HepG2 (cell line): ENCODE measurements around the gene MGST2. TPM values are rescaled to one million over a fixed set of nuclear protein-coding genes. Genes with fewer than 3 reads are reported as not detected.

Experiments
- HMGXB4 ChIP-seq, 2 experiments: sonication (generic) in 1 of 2; formaldehyde crosslinking in 1 of 2; IDR thresholded peaks; 2 replicates each; pipeline versions ENCODE4 v1.4.0 to v1.6.1; 2018 to 2020; ENCODE audit warnings: missing genetic modification reagents in 2 of 2, borderline replicate concordance in 1 of 2, low read depth in 1 of 2, mild to moderate bottlenecking in 1 of 2, missing biosample characterization in 1 of 2
- HOMEZ ChIP-seq: IDR thresholded peaks from 2 replicates; pipeline ENCODE4 v1.6.1; 2016; ENCODE audit warnings: low read depth
- HOXD1 ChIP-seq: sonication (generic); formaldehyde crosslinking; IDR thresholded peaks from 2 replicates; pipeline ENCODE4 v1.5.0; 2020; ENCODE audit warnings: missing genetic modification reagents
- NKX3-1 ChIP-seq: sonication (generic); formaldehyde crosslinking; IDR thresholded peaks from 2 replicates; pipeline ENCODE4 v1.5.0; 2020; ENCODE audit warnings: missing genetic modification reagents
- PPARG ChIP-seq: conservative IDR thresholded peaks from 2 replicates; pipeline ENCODE4 v1.6.1; 2016; ENCODE audit warnings: missing biosample characterization, missing genetic modification reagents
- TCF7L2 ChIP-seq: IDR thresholded peaks from 2 replicates; pipeline ENCODE4 v1.6.1; 2011; ENCODE audit warnings: mild to moderate bottlenecking, low read depth, low read length, moderate library complexity
- ZBTB7A ChIP-seq: sonication (generic); formaldehyde crosslinking; IDR thresholded peaks from 2 replicates; pipeline ENCODE4 v1.8.0; 2022; ENCODE audit warnings: mild to moderate bottlenecking, missing genetic modification reagents
- ZBTB7B ChIP-seq: sonication (generic); formaldehyde crosslinking; IDR thresholded peaks from 2 replicates; pipeline ENCODE4 v1.4.0; 2020; ENCODE audit warnings: missing genetic modification reagents
- ZFAT ChIP-seq: sonication (generic); formaldehyde crosslinking; conservative IDR thresholded peaks from 2 replicates; pipeline ENCODE4 v1.8.1; 2023; ENCODE audit warnings: missing genetic modification reagents, inconsistent platforms
- ZHX2 ChIP-seq, 2 experiments: sonication (generic) in 1 of 2; formaldehyde crosslinking in 1 of 2; IDR thresholded peaks; 2 replicates each; pipeline versions ENCODE4 v1.6.1 to v1.9.0; 2014 to 2022; ENCODE audit warnings: antibody characterized with exemption in 1 of 2, borderline replicate concordance in 1 of 2, inconsistent platforms in 1 of 2, low read depth in 1 of 2, missing genetic modification reagents in 1 of 2
- ZNF260 ChIP-seq: sonication (generic); formaldehyde crosslinking; IDR thresholded peaks from 2 replicates; pipeline ENCODE4 v1.4.0; 2020; ENCODE audit warnings: missing genetic modification reagents, low read depth, mild to moderate bottlenecking, borderline replicate concordance
- ZNF274 ChIP-seq: sonication (generic); formaldehyde crosslinking; IDR thresholded peaks from 2 replicates; pipeline ENCODE4 v1.5.1; 2020; ENCODE audit warnings: mild to moderate bottlenecking, missing genetic modification reagents
- ZNF615 ChIP-seq: sonication (generic); formaldehyde crosslinking; IDR thresholded peaks from 2 replicates; pipeline ENCODE4 v1.5.0; 2020; ENCODE audit warnings: mild to moderate bottlenecking, missing genetic modification reagents, borderline replicate concordance
- ZNF709 ChIP-seq: sonication (generic); formaldehyde crosslinking; IDR thresholded peaks from 2 replicates; pipeline ENCODE4 v1.5.0; 2020; ENCODE audit warnings: mild to moderate bottlenecking, missing genetic modification reagents
- ZSCAN29 ChIP-seq: sonication (generic); formaldehyde crosslinking; conservative IDR thresholded peaks from 2 replicates; pipeline ENCODE4 v1.4.0; 2020; ENCODE audit warnings: mild to moderate bottlenecking, missing genetic modification reagents
- polyA plus RNA-seq, 8 experiments: library from polyadenylated mRNA; depleted of rRNA in 3 of 8; stranded (reverse) in 7 of 8; unstranded in 1 of 8; fragments of >200 nt; fragmentation: Illumina TruSeq in 4 of 8; extraction: Trizol in 4 of 8; gene quantifications; 2 replicates each; pipeline versions ENCODE4 v1.2.1 to v1.2.3, GENCODE V29; 2011 to 2016; ENCODE audit warnings: low read depth in 4 of 8, missing spikeins in 1 of 8, mixed read lengths in 1 of 8; ENCODE audit not compliant: insufficient read depth in 1 of 8
- total RNA-seq, 5 experiments: library from RNA; depleted of rRNA; stranded (reverse); fragments of >200 nt; fragmentation: Illumina TruSeq; extraction: Trizol; gene quantifications; 2 replicates each; pipeline ENCODE4 v1.2.3, GENCODE V29; 2016; ENCODE audit warnings: low read depth in 1 of 5
- TF ChIP-seq, protein P1 (sequence below): sonication (generic); formaldehyde crosslinking; IDR thresholded peaks from 2 replicates; pipeline ENCODE4 v1.4.0; 2020; ENCODE audit warnings: missing genetic modification reagents

The MGST2 gene
- total and polyA plus RNA-seq, 2 of the 13 experiments (the other 11 are each of a cell fraction or from before 2014, with no cell fraction given) = 205 to 416 TPM

DNA sequence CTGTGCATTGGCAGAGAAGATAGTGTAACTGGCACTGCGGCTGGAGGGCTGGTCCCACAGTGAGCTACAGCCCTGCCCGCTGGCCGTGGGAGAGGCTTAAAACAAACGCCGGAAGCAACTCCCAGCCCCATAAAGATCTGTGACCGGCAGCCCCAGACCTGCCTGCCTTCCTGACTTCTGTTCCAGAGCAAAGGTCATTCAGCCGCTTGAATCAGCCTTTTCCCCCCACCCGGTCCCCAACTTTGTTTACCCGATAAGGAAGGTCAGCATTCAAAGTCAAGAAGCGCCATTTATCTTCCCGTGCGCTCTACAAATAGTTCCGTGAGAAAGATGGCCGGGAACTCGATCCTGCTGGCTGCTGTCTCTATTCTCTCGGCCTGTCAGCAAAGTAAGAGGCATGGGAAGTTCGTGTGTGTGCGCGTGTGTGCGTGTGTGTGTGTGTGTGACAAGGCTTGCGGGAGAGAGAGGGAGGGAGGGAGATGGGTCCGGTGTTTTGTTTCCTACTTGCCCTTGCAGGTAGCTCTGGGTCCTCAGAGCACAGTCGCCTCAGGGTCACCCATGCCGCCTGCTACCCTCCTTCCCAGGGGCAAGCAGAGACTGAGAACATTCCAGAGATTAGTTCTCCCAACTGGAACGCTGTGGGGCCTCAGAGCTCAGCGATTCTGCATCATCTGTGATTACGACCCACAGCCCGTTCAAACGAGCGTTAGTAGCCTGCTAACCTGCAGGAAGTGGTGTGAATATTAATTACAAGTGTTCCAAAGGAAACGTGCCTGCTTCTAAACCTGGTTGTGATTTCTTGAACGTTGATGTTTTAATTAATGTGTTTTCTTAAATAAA, at the start of gene MGST2 (continued):
- TF ChIP-seq ZSCAN29 (CRISPR knock-in tag) (peak; percentile 81), ZHX2 (IDR thresholded peaks at IDR 0.05; ENCODE audit: low read depth) (peak; percentile 72), ZHX2 (CRISPR knock-in tag; IDR thresholded peaks at IDR 0.05; ENCODE audit: borderline replicate concordance) (peak; percentile 90; the same call in 1 of the 2 replicates), HMGXB4 (CRISPR knock-in tag; IDR thresholded peaks at IDR 0.05; ENCODE audit: borderline replicate concordance in 1 of 2, low read depth in 1 of 2) (peak; percentile 54 to 60; a peak in 2 of 4 replicates), ZNF615 (CRISPR knock-in tag) (0 out of 2 replicates have a peak, but pooled peaks have one; percentile 38), HOMEZ (CRISPR knock-in tag) (peak; percentile 64; the same call in 1 of the 2 replicates), ZNF274 (CRISPR knock-in tag) (peak; percentile 60; the same call in 1 of the 2 replicates), PPARG (peak; percentile 95), ZNF260 (CRISPR knock-in tag) (no peak), HOXD1 (peak; percentile 77; the same call in 1 of the 2 replicates), ZBTB7A (CRISPR knock-in tag) (no peak), ZBTB7B (CRISPR knock-in tag) (peak; percentile 64; the same call in 1 of the 2 replicates), TCF7L2 (peak; percentile 32; the same call in 1 of the 2 replicates), ZFAT (CRISPR knock-in tag) (no peak), NKX3-1 (CRISPR knock-in tag) (0 out of 2 replicates have a peak, but pooled peaks have one; percentile 46), ZNF709 (CRISPR knock-in tag) (peak; percentile 74; the same call in 1 of the 2 replicates)
- TF ChIP-seq, protein P1, sequence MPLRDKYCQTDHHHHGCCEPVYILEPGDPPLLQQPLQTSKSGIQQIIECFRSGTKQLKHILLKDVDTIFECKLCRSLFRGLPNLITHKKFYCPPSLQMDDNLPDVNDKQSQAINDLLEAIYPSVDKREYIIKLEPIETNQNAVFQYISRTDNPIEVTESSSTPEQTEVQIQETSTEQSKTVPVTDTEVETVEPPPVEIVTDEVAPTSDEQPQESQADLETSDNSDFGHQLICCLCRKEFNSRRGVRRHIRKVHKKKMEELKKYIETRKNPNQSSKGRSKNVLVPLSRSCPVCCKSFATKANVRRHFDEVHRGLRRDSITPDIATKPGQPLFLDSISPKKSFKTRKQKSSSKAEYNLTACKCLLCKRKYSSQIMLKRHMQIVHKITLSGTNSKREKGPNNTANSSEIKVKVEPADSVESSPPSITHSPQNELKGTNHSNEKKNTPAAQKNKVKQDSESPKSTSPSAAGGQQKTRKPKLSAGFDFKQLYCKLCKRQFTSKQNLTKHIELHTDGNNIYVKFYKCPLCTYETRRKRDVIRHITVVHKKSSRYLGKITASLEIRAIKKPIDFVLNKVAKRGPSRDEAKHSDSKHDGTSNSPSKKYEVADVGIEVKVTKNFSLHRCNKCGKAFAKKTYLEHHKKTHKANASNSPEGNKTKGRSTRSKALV (CRISPR knock-in tag) = no peak
